ENCODE data around the gene FARP1. TPM values are rescaled to one million over a fixed set of nuclear protein-coding genes. Genes with fewer than 3 reads are reported as not detected.

FARP1 gene
- polyA plus RNA-seq, 2 of the 4 experiments (the other 2 are of a cell fraction): 9.4 to 13.0 TPM

GRCh38 chr13:98371516-98372023 is 228.7 kb downstream of the FARP1 start:
- FAIRE-seq (no peak), DNase-seq (ENCODE audit: low read depth in 1 of 2, low spot score in 1 of 2) (no peak), ATAC-seq (no peak)
- CTCF ChIA-PET: interaction anchor here (0.7 kb wide), 1 partner anchor 222 kb away, joined by 3 read pairs; no protein-coding TSS in a partner anchor
- TF ChIP-seq, protein P1, sequence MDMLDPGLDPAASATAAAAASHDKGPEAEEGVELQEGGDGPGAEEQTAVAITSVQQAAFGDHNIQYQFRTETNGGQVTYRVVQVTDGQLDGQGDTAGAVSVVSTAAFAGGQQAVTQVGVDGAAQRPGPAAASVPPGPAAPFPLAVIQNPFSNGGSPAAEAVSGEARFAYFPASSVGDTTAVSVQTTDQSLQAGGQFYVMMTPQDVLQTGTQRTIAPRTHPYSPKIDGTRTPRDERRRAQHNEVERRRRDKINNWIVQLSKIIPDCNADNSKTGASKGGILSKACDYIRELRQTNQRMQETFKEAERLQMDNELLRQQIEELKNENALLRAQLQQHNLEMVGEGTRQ (IDR thresholded peaks at IDR 0.05): no peak
- TF ChIP-seq NFE2L2 (conservative IDR thresholded peaks at IDR 0.05; ENCODE audit: low read length) (no peak), RCOR1 (IDR thresholded peaks at IDR 0.05; ENCODE audit: low read depth, low read length) (no peak), KDM5A (IDR thresholded peaks at IDR 0.05) (no peak), ZFP36 (IDR thresholded peaks at IDR 0.05; ENCODE audit: borderline replicate concordance, partially characterized antibody) (no peak), CHD2 (IDR thresholded peaks at IDR 0.05; ENCODE audit: low read length, partially characterized antibody) (no peak), GATA3 (IDR thresholded peaks at IDR 0.05; ENCODE audit: borderline replicate concordance) (no peak), RAD21 (conservative IDR thresholded peaks at IDR 0.05 in 1 of 2, IDR thresholded peaks at IDR 0.05 in 1 of 2) (no peak), CHD4 (IDR thresholded peaks at IDR 0.05; ENCODE audit: borderline replicate concordance) (no peak), CEBPB (IDR thresholded peaks at IDR 0.05) (no peak), ZC3H11A (IDR thresholded peaks at IDR 0.05) (no peak), ATOH8 (CRISPR knock-in tag; IDR thresholded peaks at IDR 0.05; ENCODE audit: low read depth) (no peak)
- TF ChIP-seq, protein P2, sequence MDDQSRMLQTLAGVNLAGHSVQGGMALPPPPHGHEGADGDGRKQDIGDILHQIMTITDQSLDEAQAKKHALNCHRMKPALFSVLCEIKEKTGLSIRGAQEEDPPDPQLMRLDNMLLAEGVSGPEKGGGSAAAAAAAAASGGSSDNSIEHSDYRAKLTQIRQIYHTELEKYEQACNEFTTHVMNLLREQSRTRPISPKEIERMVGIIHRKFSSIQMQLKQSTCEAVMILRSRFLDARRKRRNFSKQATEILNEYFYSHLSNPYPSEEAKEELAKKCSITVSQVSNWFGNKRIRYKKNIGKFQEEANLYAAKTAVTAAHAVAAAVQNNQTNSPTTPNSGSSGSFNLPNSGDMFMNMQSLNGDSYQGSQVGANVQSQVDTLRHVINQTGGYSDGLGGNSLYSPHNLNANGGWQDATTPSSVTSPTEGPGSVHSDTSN (IDR thresholded peaks at IDR 0.05): no peak
- H3K4me1 ChIP-seq: no peaks in the 10 kb centered on the region
- H3K9me3 ChIP-seq: peaks cover 5% of the 10 kb centered on the region; the same call in 1 of the 3 replicates
- no peak overlapping the region for H3K4me2 ChIP-seq
- H3K27ac ChIP-seq: no peak overlapping the region
- H3K4me3 ChIP-seq: no peak overlapping the region
- POLR2A ChIA-PET: no interaction called here
- WGBS (ENCODE audit: missing lambda C conversion rate): 94% methylated on average over 5 of the region's 5 CpGs

- ChIA-PET POLR2A (no interaction called here), CTCF (no interaction called here)
- Histone ChIP-seq H3K4me2 (no peak overlapping the region), H3K4me1 (no peaks in the 10 kb centered on the region), H3K9me3 (peaks cover 5% of the 10 kb centered on the region; the same call in 1 of the 3 replicates), H3K27ac (no peak overlapping the region), H3K4me3 (no peak overlapping the region)
- ATAC-seq (no peak), FAIRE-seq (no peak), DNase-seq (ENCODE audit: low read depth in 1 of 2, low spot score in 1 of 2) (no peak)
- TF ChIP-seq TFCP2L1 (CRISPR knock-in tag; IDR thresholded peaks at IDR 0.05): no peak
- no peak for TF ChIP-seq HDAC2 (IDR thresholded peaks at IDR 0.05)
- no peak for TF ChIP-seq FOSL2 (IDR thresholded peaks at IDR 0.05)
- TF ChIP-seq FOSL2 (CRISPR knock-in tag; IDR thresholded peaks at IDR 0.05): no peak
- TF ChIP-seq TP53 (CRISPR knock-in tag; IDR thresholded peaks at IDR 0.05): no peak
- no peak for TF ChIP-seq MAZ (IDR thresholded peaks at IDR 0.05; ENCODE audit: borderline replicate concordance, low read depth, low read length)
- no peak for TF ChIP-seq POLR2A (IDR thresholded peaks at IDR 0.05; ENCODE audit: low read length)
- TF ChIP-seq MAX (IDR thresholded peaks at IDR 0.05): no peak
- no peak for TF ChIP-seq EP300 (IDR thresholded peaks at IDR 0.05)
- no peak for TF ChIP-seq EHF (CRISPR knock-in tag; IDR thresholded peaks at IDR 0.05)
- TF ChIP-seq CEBPB (IDR thresholded peaks at IDR 0.05): no peak
- TF ChIP-seq BHLHE40 (IDR thresholded peaks at IDR 0.05; ENCODE audit: low read depth, low read length): no peak
- no peak for TF ChIP-seq RNF2 (IDR thresholded peaks at IDR 0.05; ENCODE audit: borderline replicate concordance, low read depth)
- no peak for TF ChIP-seq ZSCAN20 (CRISPR knock-in tag; IDR thresholded peaks at IDR 0.05)
- no peak for TF ChIP-seq ZFP36 (IDR thresholded peaks at IDR 0.05; ENCODE audit: borderline replicate concordance, partially characterized antibody)
- no peak for TF ChIP-seq JUNB (IDR thresholded peaks at IDR 0.05)
- TF ChIP-seq ATOH8 (CRISPR knock-in tag; IDR thresholded peaks at IDR 0.05; ENCODE audit: low read depth): no peak
- 88% methylated on average over 8 of the region's 8 CpGs for WGBS (ENCODE audit: missing lambda C conversion rate)
Observed at GRCh38 chr13:98372876-98373275, 230.0 kb downstream of the FARP1 start.

Measured in A549 (cell line).